Measurements from ENCODE around the gene GOLGA6L22. TPM values are rescaled to one million over a fixed set of nuclear protein-coding genes. Genes with fewer than 3 reads are reported as not detected.

Gene GOLGA6L22
- total and polyA plus RNA-seq, 2 of the 4 experiments (the other 2 are of a cell fraction) = not detected

Small RNA genes within 50 kb of the gene (microRNA-seq; reads per million reads assigned to microRNA genes)
- not detected for gene RN7SL545P (ENCODE audit: insufficient read depth, insufficient read length)

Small RNA genes within 50 kb of the gene (small RNA-seq; reads per million reads assigned to genes)
- 0 reads per million in 5 experiments for gene RN7SL545P

Measured in IMR-90 (cell line).